Endothelial cell of umbilical vein (primary cell): ENCODE measurements around the gene RBM20.

Experiments
- CTCF ChIP-seq, 2 donors: IDR thresholded peaks; 1 replicate in 1 of 2; 2 replicates in 1 of 2; pipeline ENCODE4 v1.5.1; 2011; ENCODE audit warnings: low read length in 2 of 2, mild to moderate bottlenecking in 2 of 2, moderate library complexity in 2 of 2, control low read depth in 1 of 2, inconsistent platforms in 1 of 2, low read depth in 1 of 2; ENCODE audit not compliant: insufficient read depth in 1 of 2; ENCODE audit errors: extremely low read depth in 1 of 2
- EZH2 ChIP-seq: IDR thresholded peaks from 2 replicates; pipeline ENCODE4 v1.6.1; 2012; ENCODE audit warnings: borderline replicate concordance, low read depth, mild to moderate bottlenecking, moderate library complexity, low read length, inconsistent platforms; ENCODE audit not compliant: severe bottlenecking
- JUN ChIP-seq: IDR thresholded peaks from 2 replicates; pipeline ENCODE4 v1.6.1; 2011; ENCODE audit warnings: borderline replicate concordance, low read depth; ENCODE audit not compliant: insufficient read length, insufficient read depth
- MYC ChIP-seq: IDR thresholded peaks from one replicate; pipeline ENCODE4 v1.6.1; 2011; ENCODE audit warnings: mild to moderate bottlenecking, low read depth, low read length
- POLR2AphosphoS5 ChIP-seq: IDR thresholded peaks from 2 replicates; pipeline ENCODE4 v1.6.1; 2012; ENCODE audit warnings: low read depth, mild to moderate bottlenecking, control low read depth, low read length, moderate library complexity; ENCODE audit not compliant: insufficient read depth

- TF ChIP-seq CTCF (IDR thresholded peaks at IDR 0.05; ENCODE audit: extremely low read depth in 1 of 2, insufficient read depth in 1 of 2, low read depth in 1 of 2, low read length in 2 of 2) (no peak), POLR2AphosphoS5 (no peak), MYC (no peak), EZH2 (no peak), JUN (no peak)
Observed at GRCh38 chr10:110853921-110854605, 209.9 kb downstream of the RBM20 start.
